NCI-H748 (cell line): ENCODE measurements around the gene CLEC4F.
"Not testable (repeated sequence)": the region's sequence is repeated elsewhere in the genome, so short reads cannot be mapped to it uniquely, and the experiment has no call there.

ENCODE experiments used
- DNase-seq: peaks from one replicate; lab custom pipeline; 2025; ENCODE audit not compliant: unreplicated experiment; lab: John Stamatoyannopoulos, UW

The CLEC4F gene

GRCh38 chr2:70826696-70827350 is 6.4 kb upstream of the CLEC4F start:
- DNase-seq = no peak

- no peak for DNase-seq
Observed at GRCh38 chr2:70823249-70823648, 2.9 kb upstream of the CLEC4F start.

GRCh38 chr2:70822843-70823242 is 2.4 kb upstream of the CLEC4F start:
- no peak for DNase-seq

- DNase-seq = no peak
Observed at GRCh38 chr2:70817284-70817954, 3.0 kb downstream of the CLEC4F start.

GRCh38 chr2:70816726-70817125 is 3.7 kb downstream of the CLEC4F start:
- no peak for DNase-seq

GRCh38 chr2:70808983-70809958 is 11.1 kb downstream of the CLEC4F start:
- DNase-seq = no peak

GRCh38 chr2:70807828-70808118 is 12.6 kb downstream of the CLEC4F start:
- DNase-seq = no peak

- DNase-seq = peak; percentile 62
Observed at GRCh38 chr2:70807102-70807827, 13.1 kb downstream of the CLEC4F start.

GRCh38 chr2:70806620-70807019 is 13.8 kb downstream of the CLEC4F start:
- DNase-seq = no peak

- DNase-seq = peak; percentile 2
Observed at GRCh38 chr2:70806013-70806412, 14.4 kb downstream of the CLEC4F start.

GRCh38 chr2:70801607-70802263 is 18.7 kb downstream of the CLEC4F start:
- no peak for DNase-seq

- DNase-seq = no peak
Observed at GRCh38 chr2:70799706-70800105, 20.7 kb downstream of the CLEC4F start.

GRCh38 chr2:70797996-70798395 is 22.4 kb downstream of the CLEC4F start:
- DNase-seq = not testable (repeated sequence)

- DNase-seq = no peak
Observed at GRCh38 chr2:70797506-70797905, 22.9 kb downstream of the CLEC4F start.

GRCh38 chr2:70796262-70796661 is 24.1 kb downstream of the CLEC4F start:
- no peak for DNase-seq

- DNase-seq = no peak
Observed at GRCh38 chr2:70795164-70795995, 25.0 kb downstream of the CLEC4F start.

GRCh38 chr2:70793450-70793849 is 26.9 kb downstream of the CLEC4F start:
- peak; percentile 24 for DNase-seq

- DNase-seq = peak; percentile 68
Observed at GRCh38 chr2:70790136-70790828, 30.1 kb downstream of the CLEC4F start, which contains the start of gene FIGLA. Gene FIGLA (minus strand): TSS chr2:70790643. CDS start chr2:70790638, 5 bp downstream.
